ENCODE measurements around the gene JAG1. TPM values are rescaled to one million over a fixed set of nuclear protein-coding genes. Genes with fewer than 3 reads are reported as not detected.
"Not testable (repeated sequence)": the region's sequence is repeated elsewhere in the genome, so short reads cannot be mapped to it uniquely, and the experiment has no call there.

JAG1 gene
- total and polyA plus RNA-seq, 2 experiments from 2014 or later = 18.3 to 53.2 TPM

- Histone ChIP-seq H3K27ac (no peak overlapping the region), H3K4me3 (no peak overlapping the region), H3K4me1 (ENCODE audit: low read depth) (no peaks in the 10 kb centered on the region), H3K36me3 (no peaks in the 10 kb centered on the region), H3K9me3 (ENCODE audit: low read depth) (no peaks in the 10 kb centered on the region), H3K27me3 (no peaks in the 10 kb centered on the region)
- TF ChIP-seq, protein P1, sequence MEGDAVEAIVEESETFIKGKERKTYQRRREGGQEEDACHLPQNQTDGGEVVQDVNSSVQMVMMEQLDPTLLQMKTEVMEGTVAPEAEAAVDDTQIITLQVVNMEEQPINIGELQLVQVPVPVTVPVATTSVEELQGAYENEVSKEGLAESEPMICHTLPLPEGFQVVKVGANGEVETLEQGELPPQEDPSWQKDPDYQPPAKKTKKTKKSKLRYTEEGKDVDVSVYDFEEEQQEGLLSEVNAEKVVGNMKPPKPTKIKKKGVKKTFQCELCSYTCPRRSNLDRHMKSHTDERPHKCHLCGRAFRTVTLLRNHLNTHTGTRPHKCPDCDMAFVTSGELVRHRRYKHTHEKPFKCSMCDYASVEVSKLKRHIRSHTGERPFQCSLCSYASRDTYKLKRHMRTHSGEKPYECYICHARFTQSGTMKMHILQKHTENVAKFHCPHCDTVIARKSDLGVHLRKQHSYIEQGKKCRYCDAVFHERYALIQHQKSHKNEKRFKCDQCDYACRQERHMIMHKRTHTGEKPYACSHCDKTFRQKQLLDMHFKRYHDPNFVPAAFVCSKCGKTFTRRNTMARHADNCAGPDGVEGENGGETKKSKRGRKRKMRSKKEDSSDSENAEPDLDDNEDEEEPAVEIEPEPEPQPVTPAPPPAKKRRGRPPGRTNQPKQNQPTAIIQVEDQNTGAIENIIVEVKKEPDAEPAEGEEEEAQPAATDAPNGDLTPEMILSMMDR (IDR thresholded peaks at IDR 0.05; ENCODE audit: low read depth, low read length) = no peak
- no peak for DNase-seq (ENCODE audit: low read depth in 1 of 2, low spot score in 1 of 2)
These were observed 82.7 kb downstream of the JAG1 start for GRCh38 chr20:10590950-10591671.

DNA sequence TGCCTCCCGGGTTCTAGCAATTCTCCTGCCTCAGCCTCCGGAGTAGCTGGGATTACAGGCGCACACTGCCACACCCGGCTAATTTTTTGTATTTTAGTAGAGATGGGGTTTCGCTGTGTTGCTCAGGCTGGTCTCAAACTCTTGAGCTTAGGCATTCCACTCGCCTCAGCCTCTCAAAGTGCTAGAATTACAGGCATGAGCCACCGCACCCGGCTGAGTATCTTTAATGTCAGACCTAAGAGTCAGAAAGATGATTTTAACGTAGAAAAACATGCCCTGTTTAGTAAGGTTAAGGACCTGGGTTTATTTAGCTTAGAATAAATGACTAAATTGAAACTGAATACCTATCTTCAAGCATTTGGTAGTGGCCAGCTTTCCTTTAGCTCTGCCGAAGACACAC is 83.4 kb downstream of the JAG1 start:
- not testable (repeated sequence) for H3K4me1 ChIP-seq (ENCODE audit: low read depth); DNase-seq (ENCODE audit: low read depth in 1 of 2, low spot score in 1 of 2); H3K36me3 ChIP-seq; H3K4me3 ChIP-seq; H3K27ac ChIP-seq; H3K27me3 ChIP-seq; H3K9me3 ChIP-seq (ENCODE audit: low read depth)

Other genes starting within 250 kb of the JAG1 start
- gene MKKS, start 239.8 kb downstream of the JAG1 start, total RNA-seq = 8.7 and 9.1 TPM in 2 replicates
- 33.0 and 45.9 TPM in 2 replicates for gene MKKS, start 239.8 kb downstream of the JAG1 start, polyA plus RNA-seq
- gene SLX4IP, start 238.7 kb downstream of the JAG1 start, total RNA-seq = 3.3 and 4.1 TPM in 2 replicates
- gene SLX4IP, start 238.7 kb downstream of the JAG1 start, polyA plus RNA-seq = 2.5 and 2.7 TPM in 2 replicates

Measured in cardiac muscle cell (in vitro differentiated cells and primary cell).